ENCODE measurements around the gene ZBTB45. TPM values are rescaled to one million over a fixed set of nuclear protein-coding genes. Genes with fewer than 3 reads are reported as not detected.

The ZBTB45 gene
- total and polyA plus RNA-seq, 10 of the 15 experiments (the other 5 are each of a cell fraction or from before 2014, with no cell fraction given) = 0.29 to 17.2 (median 4.2) TPM

- TF ChIP-seq ASH2L (IDR thresholded peaks at IDR 0.05; ENCODE audit: borderline replicate concordance, low read depth) (no peak), RBBP5 (conservative IDR thresholded peaks at IDR 0.05) (no peak), E2F8 (IDR thresholded peaks at IDR 0.05; ENCODE audit: low read depth, partially characterized antibody) (no peak), POLR2A (IDR thresholded peaks at IDR 0.05; ENCODE audit: low read depth, low read length) (peak; percentile 75), ZBTB40 (IDR thresholded peaks at IDR 0.05; ENCODE audit: borderline replicate concordance) (peak; percentile 35; the same call in 1 of the 2 replicates), E4F1 (IDR thresholded peaks at IDR 0.05; ENCODE audit: borderline replicate concordance, partially characterized antibody) (no peak), CREM (IDR thresholded peaks at IDR 0.05; ENCODE audit: low read depth) (0 out of 2 replicates have a peak, but pooled peaks have one; percentile 31), SREBF1 (IDR thresholded peaks at IDR 0.05; ENCODE audit: low read length) (no peak), ZZZ3 (IDR thresholded peaks at IDR 0.05; ENCODE audit: control insufficient read depth, insufficient read length, low read depth) (no peak), YBX1 (IDR thresholded peaks at IDR 0.05) (no peak), BRCA1 (IDR thresholded peaks at IDR 0.05; ENCODE audit: low read depth, low read length) (no peak), RAD51 (IDR thresholded peaks at IDR 0.05) (no peak), IKZF2 (IDR thresholded peaks at IDR 0.05) (no peak), IRF3 (IDR thresholded peaks at IDR 0.05) (no peak), RCOR1 (conservative IDR thresholded peaks at IDR 0.05; ENCODE audit: low read depth, low read length) (no peak)
Measured at GRCh38 chr19:58562122-58563033, 42.8 kb upstream of the ZBTB45 start (continued).

All from GM12878 (cell line).